ENCODE results near the gene FLOT2. TPM values are rescaled to one million over a fixed set of nuclear protein-coding genes. Genes with fewer than 3 reads are reported as not detected.
"Not testable (repeated sequence)": the region's sequence is repeated elsewhere in the genome, so short reads cannot be mapped to it uniquely, and the experiment has no call there.

Gene FLOT2
- total and polyA plus RNA-seq, 2 donors (not counting 3 experiments of a cell fraction or from before 2014, with no cell fraction given): 169 to 180 TPM

DNA sequence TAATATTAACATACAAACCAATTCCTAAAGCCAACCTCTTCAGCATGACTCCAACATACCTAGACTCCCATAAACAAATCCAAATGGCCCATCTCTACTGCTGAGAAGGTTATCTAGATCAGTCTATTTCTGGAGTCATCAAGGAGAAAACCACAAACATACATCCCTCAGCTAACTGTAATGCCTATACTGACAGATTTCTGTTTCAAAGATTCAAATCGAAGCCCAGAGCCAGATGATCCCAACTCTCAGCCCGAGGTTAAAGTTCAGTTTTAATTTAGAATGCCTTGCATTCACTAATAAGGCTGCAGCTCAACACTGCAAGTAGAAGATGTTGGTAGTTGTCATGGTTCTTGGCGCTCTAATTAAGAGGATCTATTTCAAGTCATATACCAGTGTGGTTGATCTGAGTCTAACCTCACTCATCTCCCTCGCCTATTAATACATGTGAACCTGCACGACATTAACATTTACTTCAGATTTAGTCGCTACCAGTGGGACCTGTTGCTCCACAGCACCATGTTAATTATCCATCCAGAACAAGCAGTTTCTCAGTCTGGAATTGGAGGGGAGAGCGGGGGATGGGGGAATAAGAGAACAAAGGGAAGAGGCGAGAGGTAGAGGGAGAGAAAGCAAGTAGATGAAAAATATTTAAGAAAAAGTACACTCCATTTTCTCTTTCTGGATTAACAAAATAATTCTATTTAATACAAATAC, 38.4 kb upstream of the FLOT2 start:
- no peak overlapping the region for H3K4me3 ChIP-seq (replicated peaks in 1 of 3; ENCODE audit: insufficient read depth in 1 of 3, low read depth in 1 of 3, low read length in 3 of 3)
- no peaks in the 10 kb centered on the region for H3K9me3 ChIP-seq (replicated peaks; ENCODE audit: control insufficient read depth, insufficient read depth, low read length)
- no peak for FAIRE-seq
- H3K79me2 ChIP-seq (ENCODE audit: control insufficient read depth, insufficient read depth, low read length): peaks cover 74% of the 10 kb centered on the region
- TF ChIP-seq POLR2A (IDR thresholded peaks at IDR 0.05; ENCODE audit: low read depth, low read length) (no peak), MYC (IDR thresholded peaks at IDR 0.05; ENCODE audit: low read depth, low read length) (no peak), POLR2AphosphoS5 (IDR thresholded peaks at IDR 0.05; ENCODE audit: insufficient read depth, low read depth, low read length) (no peak), EZH2 (IDR thresholded peaks at IDR 0.05; ENCODE audit: borderline replicate concordance, low read depth, low read length, severe bottlenecking) (no peak), GATA2 (IDR thresholded peaks at IDR 0.05; ENCODE audit: insufficient read depth, insufficient read length, low read depth, low read length) (no peak), JUN (IDR thresholded peaks at IDR 0.05; ENCODE audit: borderline replicate concordance, insufficient read depth, insufficient read length, low read depth) (no peak), FOS (IDR thresholded peaks at IDR 0.05; ENCODE audit: borderline replicate concordance, insufficient read depth, low read length) (no peak)
- TF ChIP-seq, protein P1, sequence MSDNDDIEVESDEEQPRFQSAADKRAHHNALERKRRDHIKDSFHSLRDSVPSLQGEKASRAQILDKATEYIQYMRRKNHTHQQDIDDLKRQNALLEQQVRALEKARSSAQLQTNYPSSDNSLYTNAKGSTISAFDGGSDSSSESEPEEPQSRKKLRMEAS (IDR thresholded peaks at IDR 0.05; ENCODE audit: insufficient read depth, insufficient read length): no peak
- H3K27ac ChIP-seq (ENCODE audit: insufficient read depth, low read depth, low read length): no peak overlapping the region
- intact Hi-C loops (cut with micrococcal nuclease): no loop called here
- no peaks in the 10 kb centered on the region for H3K9me1 ChIP-seq (replicated peaks; ENCODE audit: control insufficient read depth, extremely low read depth, insufficient read depth, low read length)
- dilution Hi-C loops (cut with MboI; ENCODE audit: extremely low pct_ligation_motif_present, low sequenced_read_pairs): no loop called here
- ChIA-PET POLR2A (no interaction called here), CTCF (interaction anchor here (1.1 to 1.4 kb wide), 2 partner anchors 10 to 24 kb away, joined by 3 to 5 read pairs; no protein-coding TSS in a partner anchor)
- peaks cover 8% of the 10 kb centered on the region for H4K20me1 ChIP-seq (replicated peaks; ENCODE audit: control insufficient read depth, extremely low read depth, insufficient read depth, low read length)
- H3K36me3 ChIP-seq (ENCODE audit: control insufficient read depth in 2 of 2, extremely low read depth in 1 of 2, insufficient read depth in 2 of 2, low read length in 2 of 2): no peaks in the 10 kb centered on the region
- no peak overlapping the region for H2AFZ ChIP-seq (ENCODE audit: low read depth, low read length)
- no peak overlapping the region for H3K9ac ChIP-seq (replicated peaks; ENCODE audit: extremely low read depth, insufficient read depth, low read length)
- H3K4me1 ChIP-seq (ENCODE audit: control insufficient read depth, extremely low read depth, insufficient read depth, low read length): peaks cover 10% of the 10 kb centered on the region
- BruUV-seq (replicated peaks): no TSS peak
- DNase-seq (ENCODE audit: low read depth, low spot score): no peak
- H3K4me2 ChIP-seq (ENCODE audit: insufficient read depth, low read length): no peak overlapping the region
- no peaks in the 10 kb centered on the region for H3K27me3 ChIP-seq (ENCODE audit: control insufficient read depth in 2 of 2, insufficient read depth in 2 of 2, low read length in 2 of 2)

DNA sequence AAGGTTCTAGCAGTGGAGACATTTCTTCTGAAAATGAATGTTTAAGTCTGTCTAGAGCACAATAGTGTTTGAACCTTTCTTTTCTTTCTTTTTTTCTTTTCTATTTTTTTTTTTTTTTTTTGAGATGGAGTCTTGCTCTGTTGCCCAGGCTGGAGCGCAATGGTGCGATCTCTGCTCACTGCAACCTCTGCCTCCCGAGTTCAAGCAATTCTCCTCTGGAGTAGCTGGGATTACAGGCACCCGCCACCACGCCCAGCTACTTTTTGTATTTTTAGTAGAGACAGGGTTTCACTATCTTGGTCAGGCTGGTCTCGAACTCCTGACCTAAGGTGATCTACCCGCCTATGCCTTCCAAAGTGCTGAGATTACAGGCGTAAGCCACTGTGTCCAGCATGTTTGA, 37.0 kb upstream of the FLOT2 start:
- H3K36me3 ChIP-seq (ENCODE audit: control insufficient read depth in 2 of 2, extremely low read depth in 1 of 2, insufficient read depth in 2 of 2, low read length in 2 of 2); H3K4me1 ChIP-seq (ENCODE audit: control insufficient read depth, extremely low read depth, insufficient read depth, low read length); H2AFZ ChIP-seq (ENCODE audit: low read depth, low read length); H4K20me1 ChIP-seq (replicated peaks; ENCODE audit: control insufficient read depth, extremely low read depth, insufficient read depth, low read length); H3K9me3 ChIP-seq (replicated peaks; ENCODE audit: control insufficient read depth, insufficient read depth, low read length); H3K4me2 ChIP-seq (ENCODE audit: insufficient read depth, low read length); FAIRE-seq; BruUV-seq (replicated peaks); intact Hi-C loops (cut with micrococcal nuclease); H3K4me3 ChIP-seq (replicated peaks in 1 of 3; ENCODE audit: insufficient read depth in 1 of 3, low read depth in 1 of 3, low read length in 3 of 3); H3K27me3 ChIP-seq (ENCODE audit: control insufficient read depth in 2 of 2, insufficient read depth in 2 of 2, low read length in 2 of 2); POLR2A ChIA-PET; DNase-seq (ENCODE audit: low read depth, low spot score); H3K9me1 ChIP-seq (replicated peaks; ENCODE audit: control insufficient read depth, extremely low read depth, insufficient read depth, low read length); H3K27ac ChIP-seq (ENCODE audit: insufficient read depth, low read depth, low read length); dilution Hi-C loops (cut with MboI; ENCODE audit: extremely low pct_ligation_motif_present, low sequenced_read_pairs); H3K9ac ChIP-seq (replicated peaks; ENCODE audit: extremely low read depth, insufficient read depth, low read length): not testable (repeated sequence)
- peaks cover 72% of the 10 kb centered on the region for H3K79me2 ChIP-seq (ENCODE audit: control insufficient read depth, insufficient read depth, low read length)
- CTCF ChIA-PET: interaction anchor here (1.4 kb wide), 1 partner anchor 12 kb away, joined by 5 read pairs; no protein-coding TSS in a partner anchor

Measured in endothelial cell of umbilical vein (primary cell).